GM12878 (cell line): ENCODE data around the gene PMAIP1. TPM values are rescaled to one million over a fixed set of nuclear protein-coding genes. Genes with fewer than 3 reads are reported as not detected.

ENCODE experiments used
- ATAC-seq: fragments of 200-7000 bp; cut with Tn5 transposase; 3 replicates; pipeline ENCODE4 v1.9.1; 2020; ENCODE audit warnings: mild to moderate bottlenecking, moderate library complexity
- BruUV-seq: library from RNA; stranded (reverse); fragments of 400-500 nt; replicated peaks from 2 replicates; lab custom pipeline; 2021; lab: Mats Ljungman, UMichigan
- CTCF ChIA-PET: fragments of 300-600 bp; sonication (Branson Sonifier 250); formaldehyde crosslinking; extraction: SDS; loops from one replicate; lab custom pipeline; 2021; ENCODE audit warnings: inconsistent platforms; lab: Yijun Ruan, JAX
- POLR2A ChIA-PET: fragments of 350-600 bp; formaldehyde crosslinking; extraction: SDS; loops from one replicate; lab custom pipeline; 2021; ENCODE audit warnings: inconsistent platforms; lab: Charles Lee
- RAD21 ChIA-PET: fragments of 300-600 bp; sonication (Branson Sonifier 250); formaldehyde crosslinking; loops from one replicate; lab custom pipeline; 2023; ENCODE audit warnings: antibody characterized with exemption; ENCODE audit not compliant: unreplicated experiment; lab: Charles Lee
- SMC1A ChIA-PET: fragments of 300-600 bp; sonication (Branson Sonifier 250); formaldehyde crosslinking; loops from one replicate; lab custom pipeline; 2023; ENCODE audit not compliant: unreplicated experiment, uncharacterized antibody; lab: Charles Lee
- DNase-seq: peaks from one replicate; pipeline ENCODE4 v3.0.0-alpha.2; 2011; ENCODE audit warnings: low read depth, low spot score
- FAIRE-seq: peaks from 3 replicates; lab custom pipeline; 2011; peaks lifted over from hg19 to GRCh38; lab: Jason Lieb, UNC
- H2AFZ ChIP-seq: 2 replicates; pipeline ENCODE4 v1.6.0; 2011; ENCODE audit warnings: low read depth, low read length, control low read depth; ENCODE audit not compliant: control insufficient read depth
- H3K27ac ChIP-seq: 2 replicates; pipeline ENCODE4 v1.5.1; 2011; ENCODE audit warnings: control low read depth; ENCODE audit not compliant: control insufficient read depth, insufficient read depth
- H3K27me3 ChIP-seq, 2 experiments: replicated peaks in 1 of 2; 2 replicates each; pipeline versions ENCODE4 v1.6.0 to v1.6.1; 2011; ENCODE audit warnings: low read length in 1 of 2; ENCODE audit not compliant: control insufficient read depth in 2 of 2, insufficient read depth in 2 of 2
- H3K36me3 ChIP-seq, 2 experiments: 2 replicates each; pipeline ENCODE4 v1.5.1; 2011; ENCODE audit warnings: low read length in 1 of 2; ENCODE audit not compliant: control insufficient read depth in 2 of 2, insufficient read depth in 2 of 2
- H3K4me1 ChIP-seq: 2 replicates; pipeline ENCODE4 v1.6.1; 2011; ENCODE audit warnings: mild to moderate bottlenecking, low read length, moderate library complexity, mixed read lengths; ENCODE audit not compliant: control insufficient read depth, insufficient read depth
- H3K4me2 ChIP-seq: 2 replicates; pipeline ENCODE4 v1.6.0; 2011; ENCODE audit warnings: control low read depth; ENCODE audit not compliant: control insufficient read depth, insufficient read depth
- H3K4me3 ChIP-seq: fragments of 200-600 bp; sonication (generic); 2 replicates; pipeline ENCODE4 v1.5.1; 2016
- H3K79me2 ChIP-seq: 2 replicates; pipeline ENCODE4 v1.6.0; 2011; ENCODE audit warnings: low read length; ENCODE audit not compliant: control insufficient read depth, insufficient read depth
- H3K9ac ChIP-seq: 2 replicates; pipeline ENCODE4 v1.8.0; 2011; ENCODE audit warnings: low read length, control low read depth, mixed read lengths; ENCODE audit not compliant: control insufficient read depth, insufficient read depth
- H3K9me3 ChIP-seq: replicated peaks from 3 replicates; pipeline ENCODE4 v1.5.1; 2011; ENCODE audit warnings: mild to moderate bottlenecking, low read length; ENCODE audit not compliant: control insufficient read depth, insufficient read depth
- H4K20me1 ChIP-seq: 2 replicates; pipeline ENCODE4 v1.6.0; 2011; ENCODE audit not compliant: control insufficient read depth, insufficient read depth
- CBFB ChIP-seq: IDR thresholded peaks from 2 replicates; pipeline ENCODE4 v1.6.1; 2016; ENCODE audit warnings: antibody characterized with exemption, low read depth
- CHD2 ChIP-seq: IDR thresholded peaks from 2 replicates; pipeline ENCODE4 v1.6.1; 2011; ENCODE audit warnings: low read depth, low read length, improper control_type of control experiment, borderline replicate concordance
- SMAD1 ChIP-seq: fragments of 450-650 bp; IDR thresholded peaks from 2 replicates; pipeline ENCODE4 v1.6.1; 2018; ENCODE audit warnings: mild to moderate bottlenecking, low read depth; ENCODE audit not compliant: partially characterized antibody
- TAF1 ChIP-seq: IDR thresholded peaks from 2 replicates; pipeline ENCODE4 v1.6.1; 2011; ENCODE audit warnings: mild to moderate bottlenecking, low read depth, low read length, borderline replicate concordance
- WGBS: methylation state at CpG from one replicate; pipeline ENCODE4 v1.1.6; 2016; ENCODE audit warnings: low lambda C conversion rate; ENCODE audit not compliant: insufficient replicate concordance, insufficient coverage; ENCODE audit errors: missing lambda C conversion rate; 5-methylcytosine and 5-hydroxymethylcytosine counted together
- in situ Hi-C: fragments of 300-500 bp; cut with MboI; formaldehyde crosslinking; loops from 9 replicates; pipeline ENCODE4 v1.14.3; 2018; ENCODE audit warnings: mixed read lengths
- intact Hi-C: fragments of 100-400 bp; cut with micrococcal nuclease; formaldehyde crosslinking; loops from one replicate; pipeline ENCODE4 v1.14.2; 2022; ENCODE audit not compliant: unreplicated experiment
- polyA plus RNA-seq, 11 experiments: library from polyadenylated mRNA; depleted of rRNA in 4 of 11; unstranded in 6 of 11; stranded (reverse) in 5 of 11; fragments of >200 nt; fragmentation: Nextera tagmentation in 4 of 11; fragmentation: Illumina TruSeq in 1 of 11; extraction: Ambion mirVana in 4 of 11; extraction: Trizol in 1 of 11; gene quantifications; 1 replicate in 1 of 11; 2 replicates in 10 of 11; pipeline versions ENCODE4 v1.2.1 to v1.2.3, GENCODE V29; 2011 to 2016; ENCODE audit warnings: inconsistent platforms in 2 of 11, missing spikeins in 2 of 11, low read depth in 1 of 11
- total RNA-seq, 4 experiments: library from RNA; depleted of rRNA in 3 of 4; stranded (reverse); fragments of >200 nt in 3 of 4; fragmentation: Illumina TruSeq in 1 of 4; extraction: Trizol in 1 of 4; gene quantifications; 2 replicates each; pipeline versions ENCODE4 v1.2.1 to v1.2.3, GENCODE V29; 2013 to 2021
- TF ChIP-seq, protein P1 (sequence below): fragments of 450-650 bp; IDR thresholded peaks from 2 replicates; pipeline ENCODE4 v1.6.1; 2016; ENCODE audit warnings: mild to moderate bottlenecking

The PMAIP1 gene
- total and polyA plus RNA-seq, 10 of the 15 experiments (the other 5 are each of a cell fraction or from before 2014, with no cell fraction given) = 74.0 to 219 (median 112) TPM

DNA sequence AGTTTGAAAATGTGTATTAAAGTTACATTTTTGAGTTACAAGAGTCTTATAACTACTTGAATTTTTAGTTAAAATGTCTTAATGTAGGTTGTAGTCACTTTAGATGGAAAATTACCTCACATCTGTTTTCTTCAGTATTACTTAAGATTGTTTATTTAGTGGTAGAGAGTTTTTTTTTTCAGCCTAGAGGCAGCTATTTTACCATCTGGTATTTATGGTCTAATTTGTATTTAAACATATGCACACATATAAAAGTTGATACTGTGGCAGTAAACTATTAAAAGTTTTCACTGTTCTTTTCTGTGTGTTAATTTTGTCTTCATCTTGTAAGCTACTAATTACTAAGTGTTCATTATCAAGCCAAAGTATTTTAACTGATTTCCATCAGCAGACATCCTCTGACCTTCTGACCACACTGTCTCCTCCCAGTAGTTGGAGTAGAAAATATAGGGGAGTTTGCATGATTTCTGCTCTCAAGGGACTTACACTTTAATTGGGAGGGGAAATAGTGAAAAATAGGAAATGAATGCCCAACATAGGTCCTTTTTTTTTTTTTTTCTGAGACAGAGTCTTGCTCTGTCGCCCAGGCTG lies 4.3 kb downstream of the PMAIP1 start:
- no peaks in the 10 kb centered on the region for H3K9me3 ChIP-seq
- SMC1A ChIA-PET = interaction anchor here (0.5 to 10.2 kb wide), 14 partner anchors 19 to 492 kb away, joined by 3 to 289 read pairs (median 14); no protein-coding TSS in a partner anchor
- peak overlapping the region; percentile 86 for H3K4me2 ChIP-seq
- peak overlapping the region; percentile 69 for H3K4me3 ChIP-seq
- TF ChIP-seq CBFB = 0 out of 2 replicates have a peak, but pooled peaks have one; percentile 9
- TF ChIP-seq SMAD1 = peak; percentile 49
- TF ChIP-seq, protein P1, sequence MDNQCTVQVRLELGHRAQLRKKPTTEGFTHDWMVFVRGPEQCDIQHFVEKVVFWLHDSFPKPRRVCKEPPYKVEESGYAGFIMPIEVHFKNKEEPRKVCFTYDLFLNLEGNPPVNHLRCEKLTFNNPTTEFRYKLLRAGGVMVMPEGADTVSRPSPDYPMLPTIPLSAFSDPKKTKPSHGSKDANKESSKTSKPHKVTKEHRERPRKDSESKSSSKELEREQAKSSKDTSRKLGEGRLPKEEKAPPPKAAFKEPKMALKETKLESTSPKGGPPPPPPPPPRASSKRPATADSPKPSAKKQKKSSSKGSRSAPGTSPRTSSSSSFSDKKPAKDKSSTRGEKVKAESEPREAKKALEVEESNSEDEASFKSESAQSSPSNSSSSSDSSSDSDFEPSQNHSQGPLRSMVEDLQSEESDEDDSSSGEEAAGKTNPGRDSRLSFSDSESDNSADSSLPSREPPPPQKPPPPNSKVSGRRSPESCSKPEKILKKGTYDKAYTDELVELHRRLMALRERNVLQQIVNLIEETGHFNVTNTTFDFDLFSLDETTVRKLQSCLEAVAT = no peak
- TF ChIP-seq TAF1 = no peak
- no peak for TF ChIP-seq CHD2
- TF ChIP-seq, all 136 proteins: peak for 2
- no peak for DNase-seq
- ChIA-PET RAD21 (interaction anchor here (0.6 to 8.9 kb wide), 17 partner anchors 14 to 821 kb away, joined by 3 to 187 read pairs (median 11); no protein-coding TSS in a partner anchor), POLR2A (interaction anchor here (0.6 to 4.9 kb wide), 15 partner anchors 12 to 365 kb away, joined by 3 to 67 read pairs (median 6); no protein-coding TSS in a partner anchor), CTCF (interaction anchor here (0.7 to 5.6 kb wide), 13 partner anchors 9 to 92 kb away, joined by 3 to 47 read pairs (median 5); no protein-coding TSS in a partner anchor)
- intact Hi-C loops (loop anchor here (2.0 to 10.0 kb wide), 3 partner anchors 19 to 549 kb away; partner anchors contain the start of gene LMAN1), in situ Hi-C loops (loop anchor here (10.0 to 25.0 kb wide), 3 partner anchors 59 to 1342 kb away; partner anchors contain the start of gene MALT1)
- 0% methylated on average over 1 of the region's 1 CpG for WGBS
- H3K4me1 ChIP-seq = peaks cover 39% of the 10 kb centered on the region
- TSS peak; percentile 60 for BruUV-seq
- peaks cover 0 to 7% of the 10 kb centered on the region in 2 experiments; a peak in 1 of 4 replicates for H3K36me3 ChIP-seq
- H3K27me3 ChIP-seq = no peaks in the 10 kb centered on the region
- FAIRE-seq = no peak
- no peaks in the 10 kb centered on the region for H4K20me1 ChIP-seq
- H3K27ac ChIP-seq = peak overlapping the region; percentile 95
- no peak overlapping the region for H2AFZ ChIP-seq
- H3K9ac ChIP-seq = peak overlapping the region; percentile 98
- peaks cover 68% of the 10 kb centered on the region for H3K79me2 ChIP-seq
- ATAC-seq = no peak
